ENCODE data around the gene NT5C2.

GRCh38 chr10:103042129-103042528 is 150.9 kb downstream of the NT5C2 start:
- TF ChIP-seq CTCF (IDR thresholded peaks at IDR 0.05; ENCODE audit: insufficient read depth, low read depth, low read length) (no peak), EZH2 (IDR thresholded peaks at IDR 0.05; ENCODE audit: insufficient read depth, low read length) (no peak)
